ENCODE results near the gene PPP1R3A. TPM values are rescaled to one million over a fixed set of nuclear protein-coding genes. Genes with fewer than 3 reads are reported as not detected.

The PPP1R3A gene
- total and polyA plus RNA-seq, 10 of the 15 experiments (the other 5 are each of a cell fraction or from before 2014, with no cell fraction given), result not detected

GRCh38 chr7:113883096-113883495 lies 35.7 kb downstream of the PPP1R3A start:
- POLR2A ChIA-PET, result no interaction called here
- Histone ChIP-seq H3K79me2 (ENCODE audit: control insufficient read depth, insufficient read depth, low read length) (no peaks in the 10 kb centered on the region), H2AFZ (ENCODE audit: control insufficient read depth, low read depth, low read length) (no peak overlapping the region), H4K20me1 (ENCODE audit: control insufficient read depth, insufficient read depth) (no peaks in the 10 kb centered on the region), H3K4me3 (no peak overlapping the region), H3K36me3 (ENCODE audit: control insufficient read depth in 2 of 2, insufficient read depth in 2 of 2, low read length in 1 of 2) (no peaks in the 10 kb centered on the region), H3K9me3 (replicated peaks; ENCODE audit: control insufficient read depth, insufficient read depth, low read length) (no peaks in the 10 kb centered on the region), H3K27ac (ENCODE audit: control insufficient read depth, insufficient read depth) (no peak overlapping the region), H3K27me3 (replicated peaks in 1 of 2; ENCODE audit: control insufficient read depth in 2 of 2, insufficient read depth in 2 of 2, low read length in 1 of 2) (no peaks in the 10 kb centered on the region), H3K4me2 (ENCODE audit: control insufficient read depth, insufficient read depth) (no peak overlapping the region), H3K4me1 (ENCODE audit: control insufficient read depth, insufficient read depth, low read length) (no peaks in the 10 kb centered on the region), H3K9ac (ENCODE audit: control insufficient read depth, insufficient read depth, low read length) (no peak overlapping the region)
- ATAC-seq, result no peak
- CTCF ChIA-PET, result no interaction called here
- RAD21 ChIA-PET (ENCODE audit: unreplicated experiment), result no interaction called here
- no peak for DNase-seq (ENCODE audit: low read depth, low spot score)
- SMC1A ChIA-PET (ENCODE audit: uncharacterized antibody, unreplicated experiment), result no interaction called here
- no peak for TF ChIP-seq E2F4 (IDR thresholded peaks at IDR 0.05; ENCODE audit: low read depth, low read length)
- no peak for TF ChIP-seq IKZF1 (conservative IDR thresholded peaks at IDR 0.05)
- no peak for TF ChIP-seq ASH2L (IDR thresholded peaks at IDR 0.05; ENCODE audit: borderline replicate concordance, low read depth)
- no peak for TF ChIP-seq ESRRA (IDR thresholded peaks at IDR 0.05; ENCODE audit: low read length)
- no peak for TF ChIP-seq PBX3 (IDR thresholded peaks at IDR 0.05; ENCODE audit: insufficient replicate concordance, low read depth, low read length)
- no peak for TF ChIP-seq SKIL (IDR thresholded peaks at IDR 0.05; ENCODE audit: low read depth, poor library complexity, severe bottlenecking)
- TF ChIP-seq SREBF2 (IDR thresholded peaks at IDR 0.05; ENCODE audit: low read length), result no peak
- no peak for TF ChIP-seq MEF2B (IDR thresholded peaks at IDR 0.05; ENCODE audit: partially characterized antibody, poor library complexity, severe bottlenecking)
- TF ChIP-seq SP1 (IDR thresholded peaks at IDR 0.05; ENCODE audit: low read depth, low read length), result no peak
- TF ChIP-seq SIX5 (IDR thresholded peaks at IDR 0.05; ENCODE audit: low read depth, low read length, severe bottlenecking), result no peak
- intact Hi-C loops (cut with micrococcal nuclease; ENCODE audit: unreplicated experiment) (no loop called here), in situ Hi-C loops (cut with MboI) (no loop called here)
- no TSS peak for BruUV-seq (replicated peaks)
- 0% methylated on average over 1 of the region's 1 CpG for WGBS (ENCODE audit: insufficient coverage, insufficient replicate concordance, low lambda C conversion rate, missing lambda C conversion rate)
- FAIRE-seq, result no peak
